HepG2 (cell line): ENCODE data around the gene PPIL6. TPM values are rescaled to one million over a fixed set of nuclear protein-coding genes. Genes with fewer than 3 reads are reported as not detected.

Source experiments
- ATAC-seq: fragments of 200-7000 bp; cut with Tn5 transposase; 3 replicates; pipeline ENCODE4 v1.9.1; 2020; ENCODE audit warnings: mild to moderate bottlenecking, moderate library complexity
- BruUV-seq: library from RNA; stranded (reverse); fragments of 400-500 nt; replicated peaks from 2 replicates; lab custom pipeline; 2021; lab: Mats Ljungman, UMichigan
- CTCF ChIA-PET: fragments of 300-600 bp; formaldehyde crosslinking; extraction: SDS; loops from one replicate; lab custom pipeline; 2021; ENCODE audit warnings: low total read pairs, inconsistent platforms, low intra/inter-chr PET ratio; lab: Yijun Ruan, JAX
- POLR2A ChIA-PET: fragments of 350-600 bp; sonication (Branson Sonifier 250); formaldehyde crosslinking; loops from one replicate; lab custom pipeline; 2020; ENCODE audit warnings: antibody characterized with exemption, inconsistent platforms; lab: Yijun Ruan, JAX
- DNase-seq: peaks from one replicate; pipeline ENCODE4 v3.0.0-alpha.2; 2015; ENCODE audit warnings: low spot score
- FAIRE-seq: peaks from 3 replicates; lab custom pipeline; 2011; peaks lifted over from hg19 to GRCh38; lab: Jason Lieb, UNC
- H2AFZ ChIP-seq: one replicate; pipeline ENCODE4 v1.6.1; 2011; ENCODE audit warnings: low read length, inconsistent platforms
- H3K27ac ChIP-seq: fragments of 300-600 bp; 3 replicates; pipeline ENCODE4 v1.8.0; 2011; ENCODE audit warnings: mixed run types, mild to moderate bottlenecking, mixed read lengths, low read length, inconsistent platforms; ENCODE audit not compliant: insufficient read depth; ENCODE audit errors: extremely low read length
- H3K27me3 ChIP-seq, 2 experiments: fragments of 200-600 bp in 1 of 2; 2 replicates in 1 of 2; 3 replicates in 1 of 2; pipeline versions ENCODE4 v1.6.0 to v1.8.0; 2011; ENCODE audit warnings: low read length in 2 of 2, mild to moderate bottlenecking in 2 of 2, moderate library complexity in 2 of 2, inconsistent platforms in 1 of 2; ENCODE audit not compliant: insufficient read depth in 2 of 2, control insufficient read depth in 1 of 2
- H3K36me3 ChIP-seq, 2 experiments: fragments of 200-600 bp in 1 of 2; replicated peaks in 1 of 2; 2 replicates in 1 of 2; 3 replicates in 1 of 2; pipeline versions ENCODE4 v1.5.1 to v1.8.0; 2011; ENCODE audit warnings: low read length in 2 of 2, inconsistent platforms in 1 of 2; ENCODE audit not compliant: insufficient read depth in 2 of 2, control insufficient read depth in 1 of 2
- H3K4me1 ChIP-seq: 2 replicates; pipeline ENCODE4 v1.5.1; 2012; ENCODE audit warnings: low read length, inconsistent platforms; ENCODE audit not compliant: insufficient read depth
- H3K4me2 ChIP-seq: 2 replicates; pipeline ENCODE4 v1.6.0; 2011; ENCODE audit warnings: low read depth, low read length, inconsistent platforms
- H3K4me3 ChIP-seq, 3 experiments: fragments of 200-600 bp in 1 of 3; sonication (generic), shearing (Covaris generic) in 1 of 3; replicated peaks in 1 of 3; 2 replicates each; pipeline ENCODE4 v1.5.1; 2011 to 2016; ENCODE audit warnings: low read length in 3 of 3, inconsistent platforms in 2 of 3, low read depth in 2 of 3, mild to moderate bottlenecking in 2 of 3, control low read depth in 1 of 3, mixed read lengths in 1 of 3; ENCODE audit not compliant: insufficient read depth in 1 of 3
- H3K79me2 ChIP-seq: one replicate; pipeline ENCODE4 v1.6.1; 2011; ENCODE audit warnings: low read length, inconsistent platforms; ENCODE audit not compliant: insufficient read depth
- H3K9ac ChIP-seq: 2 replicates; pipeline ENCODE4 v1.6.0; 2011; ENCODE audit warnings: mild to moderate bottlenecking, low read depth, low read length, inconsistent platforms; ENCODE audit not compliant: insufficient read depth
- H3K9me3 ChIP-seq: 2 replicates; pipeline ENCODE4 v1.5.1; 2012; ENCODE audit warnings: mild to moderate bottlenecking, low read length
- H4K20me1 ChIP-seq: 2 replicates; pipeline ENCODE4 v1.6.0; 2011; ENCODE audit warnings: inconsistent platforms, mild to moderate bottlenecking, low read length, moderate library complexity; ENCODE audit not compliant: insufficient read depth
- FIP1L1 ChIP-seq: fragments of 200-400 bp; formaldehyde crosslinking; IDR thresholded peaks from 2 replicates; pipeline ENCODE4 v1.6.1; 2018; ENCODE audit warnings: low read depth, mild to moderate bottlenecking, low read length, moderate library complexity, borderline replicate concordance; ENCODE audit not compliant: insufficient read depth
- HNRNPLL ChIP-seq: fragments of 200-400 bp; formaldehyde crosslinking; IDR thresholded peaks from 2 replicates; pipeline ENCODE4 v1.6.1; 2017; ENCODE audit warnings: mild to moderate bottlenecking, low read depth, low read length; ENCODE audit not compliant: poor library complexity, severe bottlenecking
- KDM3A ChIP-seq: IDR thresholded peaks from 2 replicates; pipeline ENCODE4 v1.6.1; 2018; ENCODE audit warnings: low read depth, missing compliant biosample characterization
- KLF16 ChIP-seq, 2 experiments: sonication (generic) in 1 of 2; formaldehyde crosslinking in 1 of 2; IDR thresholded peaks; 2 replicates each; pipeline versions ENCODE4 v1.6.1 to v1.8.0; 2016 to 2023; ENCODE audit warnings: missing genetic modification reagents in 2 of 2, missing compliant biosample characterization in 1 of 2
- RARG ChIP-seq: sonication (generic); formaldehyde crosslinking; IDR thresholded peaks from 2 replicates; pipeline ENCODE4 v1.4.0; 2020; ENCODE audit warnings: low read depth, mild to moderate bottlenecking, missing genetic modification reagents
- ZNF354B ChIP-seq: sonication (generic); formaldehyde crosslinking; IDR thresholded peaks from 2 replicates; pipeline ENCODE4 v1.8.0; 2022; ENCODE audit warnings: mild to moderate bottlenecking, missing genetic modification reagents
- WGBS: methylation state at CpG from one replicate; pipeline ENCODE4 v1.1.6; 2017; ENCODE audit warnings: low lambda C conversion rate; 5-methylcytosine and 5-hydroxymethylcytosine counted together
- in situ Hi-C: cut with HindIII; loops from 2 replicates; pipeline ENCODE4 v1.10.0; 2017; ENCODE audit warnings: low pct_unique_long_range_greater_than_20kb; ENCODE audit not compliant: extremely low pct_ligation_motif_present
- intact Hi-C: fragments of 100-400 bp; cut with micrococcal nuclease; formaldehyde crosslinking; loops from one replicate; pipeline ENCODE4 v1.10.0; 2022; ENCODE audit not compliant: unreplicated experiment
- polyA plus RNA-seq, 8 experiments: library from polyadenylated mRNA; depleted of rRNA in 3 of 8; stranded (reverse) in 7 of 8; unstranded in 1 of 8; fragments of >200 nt; fragmentation: Illumina TruSeq in 4 of 8; extraction: Trizol in 4 of 8; gene quantifications; 2 replicates each; pipeline versions ENCODE4 v1.2.1 to v1.2.3, GENCODE V29; 2011 to 2016; ENCODE audit warnings: low read depth in 4 of 8, missing spikeins in 1 of 8, mixed read lengths in 1 of 8; ENCODE audit not compliant: insufficient read depth in 1 of 8
- total RNA-seq, 5 experiments: library from RNA; depleted of rRNA; stranded (reverse); fragments of >200 nt; fragmentation: Illumina TruSeq; extraction: Trizol; gene quantifications; 2 replicates each; pipeline ENCODE4 v1.2.3, GENCODE V29; 2016; ENCODE audit warnings: low read depth in 1 of 5
- TF ChIP-seq, protein P1 (sequence below): sonication (generic); formaldehyde crosslinking; IDR thresholded peaks from 2 replicates; pipeline ENCODE4 v1.4.0; 2020; ENCODE audit warnings: missing genetic modification reagents
- TF ChIP-seq, protein P2 (sequence below): conservative IDR thresholded peaks from 2 replicates; pipeline ENCODE4 v1.6.1; 2018; ENCODE audit warnings: missing genetic modification reagents

PPIL6 gene
- total and polyA plus RNA-seq, 2 of the 13 experiments (the other 11 are each of a cell fraction or from before 2014, with no cell fraction given): 0.22 to 0.46 TPM

DNA sequence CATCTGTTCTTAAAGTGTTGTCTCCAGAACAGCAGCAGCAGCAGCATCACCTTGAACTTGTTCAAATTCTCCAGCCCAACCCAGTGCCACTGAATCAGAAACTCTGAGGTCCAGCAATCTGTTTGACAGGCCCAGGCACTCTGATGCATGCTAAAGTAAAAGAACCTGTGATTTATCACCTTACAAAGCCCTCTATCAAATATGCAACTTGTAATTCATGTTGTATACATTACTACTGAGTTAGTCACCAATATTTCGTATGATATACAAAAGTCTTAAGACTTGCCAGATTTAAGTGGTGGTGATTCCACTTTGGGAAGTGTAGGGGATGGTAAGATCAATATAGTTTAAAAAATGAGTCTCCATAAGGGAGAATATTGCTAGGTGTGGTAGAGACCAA, 52.2 kb downstream of the PPIL6 start:
- peaks cover 0 to 1% of the 10 kb centered on the region in 2 experiments; a peak in 1 of 5 replicates for H3K27me3 ChIP-seq
- H3K4me2 ChIP-seq: no peak overlapping the region
- H3K4me3 ChIP-seq: no peak overlapping the region
- H3K27ac ChIP-seq: no peak overlapping the region
- no peak for DNase-seq
- no peaks in the 10 kb centered on the region for H3K36me3 ChIP-seq
- FAIRE-seq: no peak
- no peak for TF ChIP-seq HNRNPLL
- no peak for TF ChIP-seq KDM3A (CRISPR knock-in tag)
- no peak for TF ChIP-seq RARG (CRISPR knock-in tag)
- TF ChIP-seq ZNF354B (CRISPR knock-in tag): no peak
- no peak for TF ChIP-seq FIP1L1
- TF ChIP-seq KLF16 (CRISPR knock-in tag; IDR thresholded peaks at IDR 0.05): no peak
- TF ChIP-seq, protein P1, sequence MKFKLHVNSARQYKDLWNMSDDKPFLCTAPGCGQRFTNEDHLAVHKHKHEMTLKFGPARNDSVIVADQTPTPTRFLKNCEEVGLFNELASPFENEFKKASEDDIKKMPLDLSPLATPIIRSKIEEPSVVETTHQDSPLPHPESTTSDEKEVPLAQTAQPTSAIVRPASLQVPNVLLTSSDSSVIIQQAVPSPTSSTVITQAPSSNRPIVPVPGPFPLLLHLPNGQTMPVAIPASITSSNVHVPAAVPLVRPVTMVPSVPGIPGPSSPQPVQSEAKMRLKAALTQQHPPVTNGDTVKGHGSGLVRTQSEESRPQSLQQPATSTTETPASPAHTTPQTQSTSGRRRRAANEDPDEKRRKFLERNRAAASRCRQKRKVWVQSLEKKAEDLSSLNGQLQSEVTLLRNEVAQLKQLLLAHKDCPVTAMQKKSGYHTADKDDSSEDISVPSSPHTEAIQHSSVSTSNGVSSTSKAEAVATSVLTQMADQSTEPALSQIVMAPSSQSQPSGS (CRISPR knock-in tag): no peak
- TF ChIP-seq, protein P2, sequence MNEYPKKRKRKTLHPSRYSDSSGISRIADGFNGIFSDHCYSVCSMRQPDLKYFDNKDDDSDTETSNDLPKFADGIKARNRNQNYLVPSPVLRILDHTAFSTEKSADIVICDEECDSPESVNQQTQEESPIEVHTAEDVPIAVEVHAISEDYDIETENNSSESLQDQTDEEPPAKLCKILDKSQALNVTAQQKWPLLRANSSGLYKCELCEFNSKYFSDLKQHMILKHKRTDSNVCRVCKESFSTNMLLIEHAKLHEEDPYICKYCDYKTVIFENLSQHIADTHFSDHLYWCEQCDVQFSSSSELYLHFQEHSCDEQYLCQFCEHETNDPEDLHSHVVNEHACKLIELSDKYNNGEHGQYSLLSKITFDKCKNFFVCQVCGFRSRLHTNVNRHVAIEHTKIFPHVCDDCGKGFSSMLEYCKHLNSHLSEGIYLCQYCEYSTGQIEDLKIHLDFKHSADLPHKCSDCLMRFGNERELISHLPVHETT: no peak
- no peaks in the 10 kb centered on the region for H3K79me2 ChIP-seq
- ChIA-PET POLR2A (no interaction called here), CTCF (no interaction called here)
- peaks cover 21% of the 10 kb centered on the region for H3K4me1 ChIP-seq
- no peaks in the 10 kb centered on the region for H3K9me3 ChIP-seq
- in situ Hi-C loops (no loop called here), intact Hi-C loops (no loop called here)
- H4K20me1 ChIP-seq: no peaks in the 10 kb centered on the region
- WGBS: 22% methylated on average over 1 of the region's 1 CpG
- ATAC-seq: no peak
- H3K9ac ChIP-seq: no peak overlapping the region
- no TSS peak for BruUV-seq
- H2AFZ ChIP-seq: no peak overlapping the region
